MCF 10A (cell line): ENCODE results near the gene SPINT3. TPM values are rescaled to one million over a fixed set of nuclear protein-coding genes. Genes with fewer than 3 reads are reported as not detected.

Experiments used
- BruUV-seq: library from RNA; stranded (reverse); fragments of 400-500 nt; replicated peaks from 2 replicates; lab custom pipeline; 2021; lab: Mats Ljungman, UMichigan
- CTCF ChIA-PET: fragments of 300-600 bp; sonication (Branson Sonifier 250); formaldehyde crosslinking; extraction: SDS; loops from one replicate; lab custom pipeline; 2021; ENCODE audit warnings: antibody characterized with exemption, inconsistent platforms; lab: Yijun Ruan, JAX
- POLR2A ChIA-PET: fragments of 300-600, 350-650 bp; sonication (Branson Sonifier 250); formaldehyde crosslinking; extraction: SDS; loops from one replicate; lab custom pipeline; 2020; ENCODE audit warnings: antibody characterized with exemption, inconsistent platforms; lab: Yijun Ruan, JAX
- DNase-seq: peaks from one replicate; pipeline ENCODE4 v3.0.0-alpha.2; 2018; ENCODE audit not compliant: unreplicated experiment
- H3K27ac Mint-ChIP-seq: one replicate; pipeline ENCODE4 v1.8.0; 2022; ENCODE audit warnings: mild to moderate bottlenecking, low read depth, mixed read lengths; ENCODE audit not compliant: unreplicated experiment
- H3K27me3 Mint-ChIP-seq: one replicate; pipeline ENCODE4 v1.8.0; 2022; ENCODE audit warnings: mixed read lengths; ENCODE audit not compliant: insufficient read depth, unreplicated experiment
- H3K36me3 Mint-ChIP-seq: one replicate; pipeline ENCODE4 v1.8.0; 2022; ENCODE audit warnings: mild to moderate bottlenecking, moderate library complexity, mixed read lengths; ENCODE audit not compliant: insufficient read depth, unreplicated experiment
- H3K4me1 Mint-ChIP-seq: one replicate; pipeline ENCODE4 v1.8.0; 2022; ENCODE audit warnings: mixed read lengths; ENCODE audit not compliant: insufficient read depth, unreplicated experiment
- H3K4me3 Mint-ChIP-seq: one replicate; pipeline ENCODE4 v1.8.0; 2022; ENCODE audit warnings: mild to moderate bottlenecking, moderate library complexity, mixed read lengths; ENCODE audit not compliant: unreplicated experiment
- H3K9me3 Mint-ChIP-seq: one replicate; pipeline ENCODE4 v1.8.0; 2022; ENCODE audit warnings: mixed read lengths; ENCODE audit not compliant: unreplicated experiment
- CTCF ChIP-seq: fragments of 200-600 bp; IDR thresholded peaks from one replicate; pipeline ENCODE4 v1.8.0; 2022; ENCODE audit warnings: antibody characterized with exemption, mild to moderate bottlenecking; ENCODE audit not compliant: unreplicated experiment
- intact Hi-C: fragments of 100-400 bp; cut with micrococcal nuclease; formaldehyde crosslinking; loops from 2 replicates; pipeline ENCODE4 v1.14.1; 2022
- total RNA-seq: library from RNA; stranded (reverse); gene quantifications from 2 replicates; pipeline ENCODE4 v1.2.3, GENCODE V29; 2022

Gene SPINT3
- total RNA-seq, 1 experiment from 2014 or later = not detected

- H3K27me3 Mint-ChIP-seq = peaks cover 15% of the 10 kb centered on the region
- H3K4me1 Mint-ChIP-seq = no peaks in the 10 kb centered on the region
- no peak for TF ChIP-seq CTCF
- no TSS peak for BruUV-seq
- H3K4me3 Mint-ChIP-seq = peak overlapping the region; percentile 9
- intact Hi-C loops = no loop called here
- POLR2A ChIA-PET = no interaction called here
- CTCF ChIA-PET = interaction anchor here (0.6 kb wide), 1 partner anchor 294 kb away, joined by 7 read pairs; no protein-coding TSS in a partner anchor
- no peaks in the 10 kb centered on the region for H3K9me3 Mint-ChIP-seq
- no peak for DNase-seq
- H3K27ac Mint-ChIP-seq = no peak overlapping the region
- no peaks in the 10 kb centered on the region for H3K36me3 Mint-ChIP-seq
Measured at GRCh38 chr20:45470937-45471336, 44.5 kb downstream of the SPINT3 start.

- H3K27me3 Mint-ChIP-seq = peaks cover 15% of the 10 kb centered on the region
- peak overlapping the region; percentile 9 for H3K4me3 Mint-ChIP-seq
- no peaks in the 10 kb centered on the region for H3K4me1 Mint-ChIP-seq
- ChIA-PET CTCF (interaction anchor here (0.6 to 2.9 kb wide), 5 partner anchors 12 to 295 kb away, joined by 3 to 10 read pairs (median 4); no protein-coding TSS in a partner anchor), POLR2A (no interaction called here)
- DNase-seq = no peak
- BruUV-seq = no TSS peak
- no peaks in the 10 kb centered on the region for H3K36me3 Mint-ChIP-seq
- no peaks in the 10 kb centered on the region for H3K9me3 Mint-ChIP-seq
- H3K27ac Mint-ChIP-seq = no peak overlapping the region
- intact Hi-C loops = no loop called here
- TF ChIP-seq CTCF = no peak
Measured at GRCh38 chr20:45470262-45470931, 45.0 kb downstream of the SPINT3 start.

- ChIA-PET CTCF (interaction anchor here (0.6 to 2.9 kb wide), 5 partner anchors 11 to 483 kb away, joined by 3 to 10 read pairs (median 4); no protein-coding TSS in a partner anchor), POLR2A (no interaction called here)
- Mint-ChIP-seq H3K4me1 (no peaks in the 10 kb centered on the region), H3K9me3 (no peaks in the 10 kb centered on the region), H3K27ac (no peak within 1 kb of the TSS), H3K4me3 (peak within 1 kb of the TSS; percentile 9), H3K27me3 (peaks cover 15% of the 10 kb centered on the region), H3K36me3 (no peaks in the 10 kb centered on the region)
- no peak for TF ChIP-seq CTCF
- intact Hi-C loops = no loop called here
- no peak for DNase-seq
- BruUV-seq = no TSS peak
Measured at GRCh38 chr20:45469336-45470261, 45.8 kb downstream of the SPINT3 start, which contains the start of gene WFDC2. Gene WFDC2, plus strand, starts transcription at chr20:45469753. Its CDS starts 29 bp downstream, at chr20:45469782.

GRCh38 chr20:45467861-45468260 is 47.6 kb downstream of the SPINT3 start:
- Mint-ChIP-seq H3K9me3 (no peaks in the 10 kb centered on the region), H3K4me3 (no peak overlapping the region), H3K4me1 (no peaks in the 10 kb centered on the region), H3K27me3 (peaks cover 15% of the 10 kb centered on the region), H3K27ac (no peak overlapping the region), H3K36me3 (no peaks in the 10 kb centered on the region)
- BruUV-seq = no TSS peak
- ChIA-PET CTCF (interaction anchor here (0.6 to 2.9 kb wide), 8 partner anchors 16 to 829 kb away, joined by 3 to 10 read pairs (median 3); no protein-coding TSS in a partner anchor), POLR2A (interaction anchor here (1.0 kb wide), 1 partner anchor 9 kb away, joined by 3 read pairs; no protein-coding TSS in a partner anchor)
- no peak for DNase-seq
- no peak for TF ChIP-seq CTCF
- intact Hi-C loops = no loop called here
